Stimulated activated CD4-positive, alpha-beta T cell treated with anti-CD3 and anti-CD28 coated beads, Interleukin-15, amount 100 ng/mL, for 1 hour (primary cell): ENCODE data around the gene FCGBP.

Source experiments
- DNase-seq, 2 donors: peaks; one replicate each; pipeline ENCODE4 v3.0.0-alpha.2; 2020; ENCODE audit warnings: low read depth in 1 of 2, low spot score in 1 of 2

The FCGBP gene

DNA sequence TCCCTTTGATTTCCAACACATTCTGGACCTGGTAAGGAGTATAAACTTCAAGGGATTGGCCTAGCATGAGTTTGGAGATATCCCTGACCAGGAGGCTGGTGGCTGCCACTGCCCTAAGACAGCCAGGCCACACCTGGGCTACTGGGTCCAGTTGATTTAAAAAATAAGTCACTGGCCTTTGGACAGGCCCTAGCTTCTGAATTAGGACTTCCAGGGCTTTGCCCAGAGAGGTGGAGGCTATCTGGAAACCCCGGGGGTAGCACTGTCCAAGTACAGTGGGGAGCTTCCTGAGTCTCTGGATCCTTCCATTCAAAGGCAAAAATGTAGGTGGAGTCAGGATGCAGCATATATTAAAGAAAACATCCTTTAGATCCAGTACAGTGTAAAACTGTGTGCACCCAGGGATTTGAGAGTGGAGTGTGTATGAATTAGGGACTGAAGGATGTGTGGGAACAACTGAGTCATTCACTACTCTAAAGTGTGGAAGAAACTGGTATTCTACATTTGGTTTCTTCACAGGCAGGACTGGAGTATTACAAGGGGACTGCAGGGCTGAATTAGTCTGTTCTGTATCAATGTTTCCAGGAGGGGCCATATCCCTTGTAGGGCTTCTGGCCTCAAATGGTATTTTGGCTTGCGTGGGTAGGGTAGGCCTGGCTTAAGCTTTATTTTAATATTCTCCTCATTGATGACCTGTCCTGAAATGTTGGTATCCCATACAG is 14.8 kb upstream of the FCGBP start:
- DNase-seq, result no peak

DNA sequence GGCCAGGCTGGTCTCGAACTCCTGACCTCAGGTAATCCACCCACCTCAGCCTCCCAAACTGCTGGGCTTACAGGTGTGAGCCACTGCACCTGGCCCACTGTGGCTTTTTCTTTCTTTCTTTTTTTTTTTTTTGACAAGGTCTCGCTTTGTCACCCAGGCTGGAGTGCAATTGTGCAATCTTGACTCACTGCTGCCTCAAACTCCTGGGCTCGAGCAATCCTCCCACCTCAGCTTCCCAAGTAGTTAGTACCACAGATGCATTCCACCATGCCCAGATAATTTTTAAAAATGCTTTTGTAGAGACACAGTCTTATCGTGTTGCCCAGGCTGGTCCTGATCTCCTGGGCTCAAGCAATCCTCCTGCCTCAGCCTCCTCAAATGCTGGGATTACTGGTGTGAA is 12.1 kb upstream of the FCGBP start:
- no peak for DNase-seq

DNA sequence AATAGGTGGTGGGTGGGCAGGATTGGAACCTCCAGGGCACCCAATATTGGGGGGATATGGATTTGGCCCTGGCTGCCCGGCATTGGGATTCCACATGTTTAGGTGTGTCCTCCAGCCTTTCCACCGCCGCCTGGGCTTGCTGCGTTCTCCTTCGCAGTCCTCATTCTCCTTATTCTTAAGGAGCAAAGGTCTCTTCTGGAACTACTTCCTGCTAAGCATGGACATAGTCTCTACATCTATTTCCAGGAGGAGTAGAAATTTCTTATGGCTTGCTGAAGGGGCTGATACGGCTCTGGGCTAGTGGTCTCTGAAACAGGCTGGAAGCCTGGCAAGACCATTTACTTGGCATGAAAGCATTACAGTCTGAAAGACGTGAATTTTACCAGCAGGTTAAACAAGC is 9.2 kb upstream of the FCGBP start:
- DNase-seq, result no peak

DNA sequence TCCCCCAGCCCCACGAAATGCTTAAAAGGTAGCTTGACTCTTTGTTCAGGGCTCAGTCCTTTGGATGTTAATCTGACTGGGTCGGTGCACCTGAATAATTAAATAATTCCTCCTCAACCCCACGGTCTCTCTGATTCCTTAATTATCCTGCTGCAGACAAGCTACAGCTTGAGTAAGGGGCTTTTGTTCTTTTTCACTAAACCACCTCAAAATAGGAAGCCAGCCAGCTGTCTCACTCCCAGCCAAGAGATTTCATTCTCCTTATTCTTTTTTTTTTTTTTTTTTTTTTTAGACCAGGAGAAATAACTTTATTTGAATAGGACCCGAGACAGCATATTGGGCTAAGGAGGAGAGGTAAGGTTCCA is 7.9 kb upstream of the FCGBP start:
- no peak for DNase-seq

DNA sequence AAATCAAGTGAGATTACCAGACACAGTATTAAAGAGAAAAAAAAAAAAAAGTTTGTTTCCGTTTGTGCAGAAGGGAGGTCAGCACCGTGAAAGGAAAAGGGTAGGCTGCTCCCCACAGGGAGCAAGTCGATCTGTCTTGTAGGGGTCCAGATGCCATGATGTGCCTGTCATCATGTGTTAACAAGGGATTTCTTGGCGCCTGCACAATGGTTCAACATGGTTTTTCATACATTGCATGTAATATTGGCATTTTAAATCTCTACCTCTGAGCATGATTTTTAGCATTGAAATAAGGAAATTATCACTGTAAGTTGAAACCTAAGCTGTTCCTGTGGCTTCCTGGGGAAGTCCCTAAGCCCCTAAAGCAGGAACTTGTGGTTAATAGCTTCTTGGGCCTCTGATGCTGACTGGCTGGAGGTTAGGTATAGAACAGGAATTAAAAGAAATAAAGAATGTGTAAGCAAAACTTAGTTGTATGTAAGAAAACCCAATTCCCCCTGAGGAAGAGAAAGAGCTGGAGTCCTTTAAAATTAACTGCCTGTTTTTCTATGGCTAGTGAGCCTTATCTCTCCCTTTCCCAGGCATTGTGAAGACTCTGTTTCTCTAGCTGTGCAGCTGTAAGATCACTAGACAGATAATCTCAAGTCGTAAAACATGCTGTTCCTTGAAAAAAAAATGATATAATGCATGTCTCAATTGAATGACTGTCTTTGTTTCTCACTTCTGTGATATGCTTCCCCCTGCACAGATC is 7.4 kb upstream of the FCGBP start:
- peak in 1 of 2 donors; percentile 16 for DNase-seq

DNA sequence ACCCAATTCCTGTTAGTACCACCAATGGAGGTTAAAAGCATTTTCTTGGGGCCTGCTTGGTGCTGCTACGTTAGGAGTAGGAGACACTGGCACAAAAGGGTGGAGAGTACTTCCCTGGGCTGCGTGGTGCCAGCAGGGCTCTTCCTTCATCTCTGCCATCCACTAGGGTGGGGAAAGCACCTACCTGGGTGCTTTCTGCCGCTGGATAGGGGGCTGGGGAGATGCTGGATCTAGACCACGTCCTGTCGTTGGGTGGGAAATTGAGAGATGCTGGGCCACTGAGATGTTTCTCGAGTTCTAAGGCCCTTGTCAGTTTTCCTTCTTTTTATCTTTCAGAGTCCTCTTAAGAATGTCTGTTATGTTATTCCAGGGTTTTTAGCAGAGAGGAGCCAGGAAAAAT is 6.7 kb upstream of the FCGBP start:
- no peak for DNase-seq

DNA sequence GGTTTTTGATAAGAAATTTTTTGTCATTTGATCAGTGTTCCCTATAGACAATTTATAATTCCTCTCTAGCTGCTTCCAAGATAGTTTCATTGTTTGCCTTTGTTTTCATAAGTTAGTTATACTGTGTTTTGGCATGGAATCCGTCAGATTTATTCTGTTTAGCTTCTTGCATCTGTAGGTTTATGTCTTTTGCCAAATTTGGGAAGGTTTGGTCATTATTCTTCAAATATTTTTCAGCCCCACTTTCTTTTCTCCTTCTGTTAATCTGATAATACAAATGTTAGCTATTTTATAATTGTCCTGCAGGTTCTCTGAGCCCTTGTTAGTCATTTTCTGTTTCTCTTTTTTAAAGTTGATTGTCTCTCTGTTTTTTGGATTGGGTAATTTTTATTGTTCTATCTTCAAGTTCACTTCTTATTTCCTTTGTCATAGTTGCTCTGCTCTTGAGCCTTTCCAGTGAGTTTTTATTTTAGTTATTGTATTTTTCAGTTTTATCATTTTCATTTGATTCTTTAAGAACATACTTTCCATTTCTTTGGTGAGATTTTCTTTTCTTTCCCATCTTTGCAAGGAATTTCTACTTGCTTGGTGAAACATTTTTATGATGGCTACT is 5.9 kb upstream of the FCGBP start:
- DNase-seq, result no peak

DNA sequence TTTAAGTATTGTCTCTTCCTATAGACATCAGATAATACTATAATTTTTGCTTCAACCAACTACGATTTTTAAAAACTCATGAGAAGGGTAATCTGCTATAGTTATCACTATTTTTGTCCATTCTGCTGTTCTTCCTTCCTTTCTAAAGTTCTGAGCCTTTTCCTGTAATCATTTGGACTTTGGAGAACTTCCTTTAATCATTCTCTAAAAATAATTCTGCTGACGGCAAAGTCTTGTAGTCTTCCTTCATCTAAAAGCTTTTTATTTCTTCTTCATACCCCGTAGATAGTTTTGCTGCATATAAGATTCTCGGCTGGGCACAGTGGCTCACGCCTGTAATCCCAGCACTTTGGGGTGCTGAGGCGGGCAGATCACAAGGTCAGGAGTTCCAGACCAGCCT is 5.1 kb upstream of the FCGBP start:
- no peak for DNase-seq

DNA sequence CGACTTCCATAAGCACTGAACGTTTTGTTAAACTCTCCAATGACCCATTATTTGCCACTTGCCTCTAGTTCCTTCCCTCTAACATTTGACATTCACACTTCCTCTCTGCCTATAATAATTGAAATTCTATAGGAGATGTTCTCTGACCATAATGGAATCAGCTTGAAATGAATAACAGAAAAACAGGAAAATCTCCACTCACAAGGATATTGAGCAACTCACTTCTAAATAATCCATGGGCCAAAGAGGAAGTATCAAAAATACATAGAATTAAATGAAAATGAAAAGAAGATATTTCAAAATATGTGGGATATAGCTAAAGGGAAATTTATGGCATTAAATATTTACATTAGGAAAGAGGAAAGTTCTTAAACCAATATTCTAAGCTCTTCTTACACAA is 3.4 kb upstream of the FCGBP start:
- no peak for DNase-seq

DNA sequence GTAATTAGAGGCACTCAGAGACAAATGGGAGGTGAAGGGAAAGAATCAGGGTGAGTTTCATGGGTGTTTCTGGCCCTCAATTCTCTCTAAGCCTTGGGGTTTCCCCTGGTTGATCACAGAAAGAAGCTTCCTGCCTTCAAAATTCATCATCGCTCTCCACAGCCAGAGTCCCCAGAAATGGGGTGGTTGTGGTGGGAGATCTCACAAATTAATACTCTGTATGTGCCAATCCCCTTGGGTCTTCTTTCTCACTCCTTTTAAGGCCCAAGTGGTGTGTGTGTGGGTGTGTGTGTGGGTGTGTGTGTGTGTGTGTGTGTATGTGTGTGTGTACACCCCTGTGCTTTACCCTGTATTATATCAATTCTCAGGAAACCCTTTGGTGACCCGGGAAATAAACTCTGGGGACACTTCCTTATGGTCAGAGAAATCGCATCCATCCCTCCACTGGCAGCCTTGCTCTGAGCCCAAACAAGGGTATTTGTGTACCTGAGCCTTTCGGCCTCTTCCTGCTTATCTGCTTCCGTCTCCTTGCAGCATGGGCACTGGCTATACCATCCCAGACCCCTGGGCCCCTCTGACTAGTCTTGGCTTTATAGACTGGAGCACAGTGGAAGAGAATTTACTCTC is 2.8 kb upstream of the FCGBP start:
- peak in 1 of 2 donors; percentile 6 for DNase-seq

DNA sequence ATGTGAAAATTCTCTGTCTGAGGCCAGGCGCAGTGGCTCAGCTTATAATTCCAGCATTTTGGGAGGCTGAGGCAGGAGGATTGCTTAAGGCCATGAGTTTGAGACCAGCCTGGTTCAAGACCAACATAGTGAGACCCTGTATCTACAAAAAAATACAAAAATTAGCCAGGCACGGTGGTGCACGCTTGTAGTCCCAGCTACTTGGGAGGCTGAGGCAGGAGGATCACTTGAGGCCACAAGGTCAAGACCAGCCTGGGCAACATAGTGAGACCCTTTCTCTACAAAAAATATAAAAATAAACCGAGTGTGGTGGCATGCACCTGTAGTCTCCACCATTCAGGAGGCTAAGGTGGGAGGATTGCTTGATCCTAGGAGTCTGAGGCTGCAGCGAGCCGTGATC is 2.2 kb upstream of the FCGBP start:
- no peak for DNase-seq

DNA sequence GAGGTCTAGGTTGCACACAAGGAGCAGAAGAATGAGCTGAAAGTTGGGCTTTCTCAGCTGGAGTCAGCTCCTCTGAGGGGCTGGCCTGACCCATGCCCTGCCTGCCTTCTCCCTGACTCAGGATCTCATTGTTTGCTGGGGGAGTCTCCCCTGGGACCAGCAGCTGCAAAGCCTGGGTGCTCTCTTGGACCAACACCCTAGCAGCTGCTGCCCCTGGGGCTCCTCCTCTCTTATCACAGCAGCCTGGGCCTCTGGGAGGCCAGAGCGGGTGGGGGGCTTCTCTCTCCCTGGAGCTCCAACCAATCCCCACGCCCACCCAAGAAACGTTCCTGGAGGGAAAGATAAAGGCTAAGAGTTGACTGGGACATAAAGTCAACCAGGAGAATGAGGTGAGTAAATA is 1.6 kb upstream of the FCGBP start:
- no peak for DNase-seq

DNA sequence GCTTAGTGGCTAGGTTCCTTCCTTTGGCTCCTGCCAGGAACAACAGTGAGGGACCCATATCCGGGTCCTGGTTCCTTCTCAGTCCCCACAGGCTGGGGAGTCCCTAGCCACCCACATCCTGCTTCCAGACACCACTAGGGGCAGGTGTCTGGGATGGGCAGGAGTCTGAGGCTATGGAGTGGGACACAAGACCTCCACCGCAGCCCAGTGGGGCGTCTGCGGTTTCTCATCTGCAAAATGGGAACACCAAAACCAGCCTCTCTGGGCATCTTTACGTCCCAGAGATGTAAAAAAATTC is 879 bp upstream of the FCGBP start:
- no peak for DNase-seq

DNA sequence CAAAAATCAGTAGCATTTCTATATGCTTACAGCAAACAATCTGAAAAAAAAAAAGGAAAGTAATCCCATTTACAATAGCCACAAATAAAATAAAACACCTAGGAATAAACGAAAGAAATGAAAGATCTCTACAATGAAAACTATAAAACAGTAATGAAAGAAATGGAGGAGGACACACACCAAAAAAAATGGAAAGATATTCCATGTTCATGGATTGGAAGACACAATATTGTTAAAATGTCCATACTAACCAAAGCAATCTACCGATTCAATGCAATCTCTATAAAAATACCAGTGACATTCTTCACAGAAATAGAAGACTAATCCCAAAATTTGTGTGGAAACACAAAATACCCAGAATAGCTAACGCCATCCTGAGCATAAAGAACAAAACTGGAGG is 4.7 kb downstream of the FCGBP start:
- DNase-seq, result no peak

DNA sequence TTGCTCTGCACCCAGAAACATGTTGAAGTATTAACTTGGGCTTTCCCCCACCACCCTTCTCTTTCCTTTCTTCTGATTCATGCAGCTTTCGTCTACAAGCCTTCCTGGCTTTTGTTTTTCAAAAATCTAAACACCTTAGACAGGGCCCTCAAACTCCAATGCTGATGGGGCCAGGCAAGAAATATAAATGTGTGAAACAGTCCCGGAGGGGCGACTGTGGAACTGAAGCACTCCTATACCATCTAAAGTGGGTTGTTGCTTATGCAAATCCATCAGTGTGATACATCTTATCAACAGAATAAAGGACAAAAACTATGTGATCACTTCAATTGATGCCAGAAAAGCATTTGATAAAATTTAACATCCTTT is 6.1 kb downstream of the FCGBP start:
- DNase-seq, result no peak

DNA sequence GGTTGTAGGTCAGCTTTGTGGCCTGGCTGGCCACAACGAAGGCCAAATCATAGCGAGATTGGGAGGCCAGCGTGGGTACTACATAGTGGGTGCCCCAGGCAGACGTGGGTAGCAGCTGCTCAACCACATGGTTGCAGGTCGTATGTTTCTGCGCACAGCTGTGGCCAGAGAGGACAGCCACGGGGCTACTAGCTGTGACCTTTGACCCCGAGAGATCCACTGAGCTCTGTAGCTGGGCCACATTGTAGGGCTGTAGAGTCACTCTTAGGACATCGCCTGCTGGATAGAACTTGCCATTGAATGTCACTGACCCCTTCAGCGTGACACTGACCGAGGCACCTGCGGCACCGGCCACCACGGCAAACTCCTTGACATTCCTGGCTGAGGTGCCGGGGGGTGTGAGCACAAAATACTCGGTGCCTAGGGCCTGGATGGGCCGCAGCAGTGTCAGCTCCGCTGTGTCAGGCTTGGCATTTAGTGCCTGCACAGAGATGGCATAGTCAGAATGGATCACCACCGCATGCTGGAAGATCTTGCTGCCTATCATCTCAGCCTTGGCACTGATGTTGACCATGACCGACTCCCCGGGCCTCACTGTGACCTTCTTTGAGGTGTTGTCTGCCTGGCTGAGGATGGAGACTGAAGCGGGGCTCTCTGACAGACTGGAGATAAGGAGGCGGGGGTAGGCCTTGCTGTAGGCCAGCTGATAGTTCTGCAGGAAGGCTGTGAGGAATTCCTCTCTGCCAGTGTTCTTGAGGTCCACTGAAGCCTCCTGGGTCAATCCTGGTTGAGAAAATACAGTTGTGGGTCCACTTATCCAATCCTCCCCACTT is 6.7 kb downstream of the FCGBP start:
- DNase-seq, result no peak

DNA sequence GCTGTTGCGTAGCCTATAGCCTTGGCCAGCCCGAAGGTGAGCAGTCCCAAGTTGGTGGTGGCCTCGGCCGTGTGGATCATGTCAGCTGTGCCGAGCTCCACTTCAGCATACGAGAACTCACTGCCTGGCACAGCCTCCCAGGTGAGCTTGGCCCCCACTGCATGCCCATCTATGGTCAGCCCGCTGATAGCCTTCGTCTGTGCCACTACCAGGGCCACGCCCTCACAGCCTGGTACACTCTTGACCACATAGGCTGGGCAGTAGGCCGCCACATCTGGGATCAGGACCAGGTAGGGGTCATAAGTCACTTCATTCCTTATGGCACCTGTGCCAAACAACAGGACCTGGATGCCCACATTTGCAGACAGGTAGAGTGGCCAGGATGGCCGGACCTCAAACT is 7.4 kb downstream of the FCGBP start:
- DNase-seq, result no peak

DNA sequence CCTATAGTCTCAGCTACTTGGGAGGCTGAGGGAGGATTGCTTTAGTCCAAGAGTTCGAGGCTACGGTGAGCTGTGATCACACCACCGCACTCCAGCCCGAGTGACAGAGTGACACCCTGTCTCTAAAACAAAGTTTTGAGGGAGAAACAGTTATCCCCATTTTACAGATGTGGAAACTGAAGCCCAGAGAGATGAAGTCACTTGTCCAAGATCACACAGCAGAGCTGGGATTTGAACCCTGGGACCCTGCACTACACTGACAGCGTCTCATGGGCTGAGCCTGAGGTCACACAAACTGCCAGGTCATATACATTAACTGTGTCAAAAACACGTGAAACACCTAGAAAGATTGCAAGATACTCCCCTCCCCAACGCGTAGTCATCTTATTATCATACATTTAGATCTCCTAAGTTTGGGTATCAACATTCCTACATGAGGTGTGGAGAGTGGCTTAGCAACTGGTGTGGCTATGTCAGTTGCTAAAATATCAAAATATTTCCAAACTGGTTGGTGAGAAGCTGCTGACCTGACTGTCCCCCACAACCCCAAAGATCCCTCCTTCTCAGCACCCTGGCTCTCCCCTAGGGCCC is 8.2 kb downstream of the FCGBP start:
- no peak for DNase-seq

DNA sequence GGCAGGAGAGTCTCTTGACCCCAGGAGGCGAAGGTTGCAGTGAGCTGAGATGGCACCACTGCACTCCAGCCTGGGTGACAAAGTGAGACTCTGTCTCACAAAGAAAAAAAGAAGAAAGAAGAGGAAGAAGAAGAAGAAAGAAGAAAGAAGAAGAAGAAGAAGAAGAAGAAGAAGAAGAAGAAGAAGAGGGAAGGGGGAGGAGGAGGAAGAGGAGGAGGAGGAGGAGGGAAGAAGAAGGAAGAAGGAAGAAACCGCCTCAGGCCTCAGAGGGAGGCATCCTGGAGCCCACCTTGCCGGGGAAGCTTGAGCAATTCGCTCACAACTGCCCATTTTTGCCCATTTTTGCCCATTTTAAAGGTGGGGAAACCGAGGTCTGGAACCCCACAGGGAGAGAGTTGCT is 9.5 kb downstream of the FCGBP start:
- DNase-seq, result no peak

DNA sequence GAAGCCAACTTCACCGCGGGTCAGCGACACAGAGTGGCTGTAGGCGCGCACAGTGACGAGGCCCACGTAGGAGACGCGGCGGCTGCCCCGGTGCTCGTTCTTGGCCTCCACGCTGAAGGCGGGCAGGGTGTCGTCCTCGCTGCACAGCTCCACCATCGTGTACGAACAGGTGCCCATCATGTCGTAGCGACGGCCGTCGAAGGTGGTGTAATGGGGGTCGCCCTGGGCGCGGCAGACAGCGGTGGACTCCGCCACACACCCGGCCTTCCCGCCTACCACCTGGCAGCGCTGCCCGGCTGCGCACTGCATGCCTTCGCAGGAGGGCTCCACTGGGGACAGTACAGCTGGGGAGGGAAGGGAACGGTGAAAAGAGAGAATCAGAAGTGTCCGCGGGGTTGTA is 10.0 kb downstream of the FCGBP start:
- DNase-seq, result no peak

DNA sequence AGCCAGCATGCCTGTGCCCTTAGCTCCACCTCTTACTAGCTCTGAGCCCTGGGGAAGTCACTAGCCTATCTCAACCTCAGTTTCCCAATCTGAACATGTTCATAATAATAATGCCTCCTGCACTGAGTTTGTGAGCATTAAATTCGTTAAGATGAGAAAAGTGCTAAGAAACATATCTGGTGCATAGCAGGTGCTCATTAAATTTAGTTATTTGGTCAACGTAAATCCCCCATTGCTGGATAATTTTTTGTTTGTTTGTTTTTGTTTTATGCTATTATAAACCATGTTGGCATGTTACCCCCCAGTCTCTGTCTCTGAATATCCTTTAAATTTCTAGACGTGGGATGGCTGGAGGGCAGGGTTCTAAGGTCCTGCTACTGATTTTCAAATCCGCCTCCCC is 10.6 kb downstream of the FCGBP start:
- DNase-seq, result no peak
